HCT116 (cell line): ENCODE data around the gene FGFR3. TPM values are rescaled to one million over a fixed set of nuclear protein-coding genes. Genes with fewer than 3 reads are reported as not detected.

ENCODE experiments used
- ATAC-seq: fragments of 200-7000 bp; cut with Tn5 transposase; 2 replicates; pipeline ENCODE4 v1.9.1; 2020; ENCODE audit warnings: mild to moderate bottlenecking, moderate library complexity
- BruUV-seq: library from RNA; stranded (reverse); fragments of 400-500 nt; replicated peaks from 2 replicates; lab custom pipeline; 2021; lab: Mats Ljungman, UMichigan
- CTCF ChIA-PET: fragments of 300-600 bp; sonication (Branson Sonifier 250); formaldehyde crosslinking; loops from one replicate; lab custom pipeline; 2021; ENCODE audit warnings: antibody characterized with exemption; lab: Charles Lee
- POLR2A ChIA-PET: fragments of 300-600, 350-600 bp; sonication (Branson Sonifier 250); formaldehyde crosslinking; loops from one replicate; lab custom pipeline; 2021; ENCODE audit warnings: antibody characterized with exemption; lab: Charles Lee
- RAD21 ChIA-PET, 2 experiments: fragments of 300-600 bp; sonication (Branson Sonifier 250); formaldehyde crosslinking; loops; one replicate each; lab custom pipeline; 2023; ENCODE audit warnings: low total read pairs in 2 of 2; ENCODE audit not compliant: uncharacterized antibody in 2 of 2, unreplicated experiment in 2 of 2, low non-redundant PET in 1 of 2; lab: Charles Lee
- DNase-seq: peaks from one replicate; pipeline ENCODE4 v3.0.0-alpha.2; 2010; ENCODE audit warnings: low read depth, low spot score
- H2AFZ ChIP-seq: fragments of 200-600 bp; shearing (Covaris generic), sonication (generic); 2 replicates; pipeline ENCODE4 v1.6.1; 2017; ENCODE audit warnings: low read depth, mixed run types, mixed read lengths, antibody characterized with exemption, low read length; ENCODE audit not compliant: poor library complexity, severe bottlenecking
- H3K27ac ChIP-seq: 2 replicates; pipeline ENCODE4 v1.5.1; 2012; ENCODE audit warnings: low read depth, low read length
- H3K27me3 ChIP-seq: fragments of 200-600 bp; sonication (generic); 2 replicates; pipeline ENCODE4 v1.6.1; 2016; ENCODE audit warnings: mixed run types, low read length, mixed read lengths; ENCODE audit not compliant: insufficient read depth
- H3K36me3 ChIP-seq, 2 experiments: fragments of 200-500 bp in 1 of 2; fragments of 200-600 bp in 1 of 2; sonication (Bioruptor generic) in 1 of 2; sonication (generic) in 1 of 2; 2 replicates each; pipeline versions ENCODE4 v1.5.1 to v1.6.1; 2014 to 2016; ENCODE audit warnings: low read length in 2 of 2, inconsistent platforms in 1 of 2, mixed read lengths in 1 of 2, mixed run types in 1 of 2; ENCODE audit not compliant: insufficient read depth in 2 of 2, control insufficient read depth in 1 of 2
- H3K4me1 ChIP-seq, 2 experiments: fragments of 200-600 bp in 1 of 2; sonication (generic) in 1 of 2; 2 replicates each; pipeline versions ENCODE4 v1.5.1 to v1.6.1; 2012 to 2017; ENCODE audit warnings: low read length in 2 of 2, inconsistent platforms in 1 of 2, mild to moderate bottlenecking in 1 of 2, mixed read lengths in 1 of 2, mixed run types in 1 of 2, moderate library complexity in 1 of 2; ENCODE audit not compliant: insufficient read depth in 2 of 2, control insufficient read depth in 1 of 2
- H3K4me2 ChIP-seq: fragments of 200-600 bp; sonication (generic); 2 replicates; pipeline ENCODE4 v1.6.1; 2017; ENCODE audit warnings: mixed run types, low read length, mixed read lengths
- H3K4me3 ChIP-seq, 2 experiments: fragments of 200-600 bp in 1 of 2; sonication (generic) in 1 of 2; replicated peaks in 1 of 2; 2 replicates each; pipeline ENCODE4 v1.5.1; 2011 to 2016; ENCODE audit warnings: low read length in 2 of 2, control low read depth in 1 of 2, low read depth in 1 of 2, mild to moderate bottlenecking in 1 of 2, mixed read lengths in 1 of 2, mixed run types in 1 of 2
- H3K79me2 ChIP-seq: fragments of 200-600 bp; sonication (generic); 2 replicates; pipeline ENCODE4 v1.6.1; 2017; ENCODE audit warnings: mild to moderate bottlenecking, mixed run types, low read length, moderate library complexity, mixed read lengths; ENCODE audit not compliant: insufficient read depth
- H3K9ac ChIP-seq: fragments of 200-600 bp; sonication (generic); 2 replicates; pipeline ENCODE4 v1.6.1; 2016; ENCODE audit warnings: low read length, mixed read lengths
- H3K9me2 ChIP-seq: fragments of 200-600 bp; sonication (generic), shearing (Covaris generic); 2 replicates; pipeline ENCODE4 v1.6.1; 2017; ENCODE audit warnings: mixed run types, mild to moderate bottlenecking, moderate library complexity; ENCODE audit not compliant: insufficient read depth
- H3K9me3 ChIP-seq, 2 experiments: fragments of 200-500 bp in 1 of 2; fragments of 200-600 bp in 1 of 2; sonication (Bioruptor generic) in 1 of 2; sonication (generic) in 1 of 2; 2 replicates each; pipeline ENCODE4 v1.6.1; 2014 to 2017; ENCODE audit warnings: low read length in 2 of 2, mixed read lengths in 2 of 2, inconsistent platforms in 1 of 2, low read depth in 1 of 2, mild to moderate bottlenecking in 1 of 2, mixed run types in 1 of 2, moderate library complexity in 1 of 2; ENCODE audit not compliant: control insufficient read depth in 1 of 2, insufficient read depth in 1 of 2
- H4K20me1 ChIP-seq: fragments of 200-600 bp; sonication (generic), shearing (Covaris generic); 2 replicates; pipeline ENCODE4 v1.6.1; 2017; ENCODE audit warnings: mixed run types, mild to moderate bottlenecking, moderate library complexity; ENCODE audit not compliant: insufficient read depth
- CBX3 ChIP-seq: IDR thresholded peaks from 2 replicates; pipeline ENCODE4 v1.6.1; 2012; ENCODE audit warnings: low read depth
- CEBPB ChIP-seq: IDR thresholded peaks from 2 replicates; pipeline ENCODE4 v1.6.1; 2012; ENCODE audit warnings: low read depth
- ELF1 ChIP-seq: IDR thresholded peaks from 2 replicates; pipeline ENCODE4 v1.6.1; 2012; ENCODE audit warnings: low read depth, borderline replicate concordance
- EZH2 ChIP-seq: fragments of 200-600 bp; sonication (generic); IDR thresholded peaks from 2 replicates; pipeline ENCODE4 v1.6.1; 2017; ENCODE audit warnings: antibody characterized with exemption, mixed run types
- FOSL1 ChIP-seq: IDR thresholded peaks from 2 replicates; pipeline ENCODE4 v1.6.1; 2012; ENCODE audit warnings: low read depth
- JUND ChIP-seq: IDR thresholded peaks from 2 replicates; pipeline ENCODE4 v1.6.1; 2012
- POLR2A ChIP-seq: IDR thresholded peaks from 2 replicates; pipeline ENCODE4 v1.7.0; 2011; ENCODE audit warnings: borderline replicate concordance; ENCODE audit not compliant: insufficient read depth, insufficient read length; ENCODE audit errors: extremely low read depth
- POLR2AphosphoS5 ChIP-seq: IDR thresholded peaks from 2 replicates; pipeline ENCODE4 v1.6.1; 2011; ENCODE audit warnings: mild to moderate bottlenecking, low read depth, low read length, moderate library complexity
- SRF ChIP-seq: IDR thresholded peaks from 2 replicates; pipeline ENCODE4 v1.6.1; 2012; ENCODE audit warnings: low read depth
- TCF7L2 ChIP-seq: IDR thresholded peaks from 2 replicates; pipeline ENCODE4 v1.7.0; 2011; ENCODE audit warnings: borderline replicate concordance, inconsistent platforms; ENCODE audit not compliant: insufficient read depth, insufficient read length; ENCODE audit errors: extremely low read depth
- YY1 ChIP-seq: IDR thresholded peaks from 2 replicates; pipeline ENCODE4 v1.6.1; 2011; ENCODE audit warnings: low read length, low read depth, moderate library complexity, mild to moderate bottlenecking; ENCODE audit not compliant: insufficient replicate concordance; ENCODE audit errors: extremely low read depth
- ZFX ChIP-seq: fragments of 450-650 bp; IDR thresholded peaks from 2 replicates; pipeline ENCODE4 v1.6.1; 2017
- ZNF274 ChIP-seq: fragments of 200-500 bp; sonication (Bioruptor generic); IDR thresholded peaks from 2 replicates; pipeline ENCODE4 v1.6.1; 2014; ENCODE audit warnings: mild to moderate bottlenecking, low read depth, low read length, inconsistent platforms
- intact Hi-C: fragments of 100-400 bp; cut with micrococcal nuclease; formaldehyde crosslinking; loops from 2 replicates; pipeline ENCODE4 v1.10.0; 2022
- total RNA-seq: library from RNA; stranded (reverse); gene quantifications from one replicate; pipeline ENCODE4 v1.2.1, GENCODE V29; 2021; ENCODE audit not compliant: unreplicated experiment
- TF ChIP-seq, protein P1 (sequence below): IDR thresholded peaks from 2 replicates; pipeline ENCODE4 v1.6.1; 2011; ENCODE audit warnings: mild to moderate bottlenecking, low read length, moderate library complexity; ENCODE audit not compliant: insufficient replicate concordance; ENCODE audit errors: extremely low read depth

FGFR3 gene
- total RNA-seq, 1 experiment from 2014 or later = 31.7 TPM

DNA sequence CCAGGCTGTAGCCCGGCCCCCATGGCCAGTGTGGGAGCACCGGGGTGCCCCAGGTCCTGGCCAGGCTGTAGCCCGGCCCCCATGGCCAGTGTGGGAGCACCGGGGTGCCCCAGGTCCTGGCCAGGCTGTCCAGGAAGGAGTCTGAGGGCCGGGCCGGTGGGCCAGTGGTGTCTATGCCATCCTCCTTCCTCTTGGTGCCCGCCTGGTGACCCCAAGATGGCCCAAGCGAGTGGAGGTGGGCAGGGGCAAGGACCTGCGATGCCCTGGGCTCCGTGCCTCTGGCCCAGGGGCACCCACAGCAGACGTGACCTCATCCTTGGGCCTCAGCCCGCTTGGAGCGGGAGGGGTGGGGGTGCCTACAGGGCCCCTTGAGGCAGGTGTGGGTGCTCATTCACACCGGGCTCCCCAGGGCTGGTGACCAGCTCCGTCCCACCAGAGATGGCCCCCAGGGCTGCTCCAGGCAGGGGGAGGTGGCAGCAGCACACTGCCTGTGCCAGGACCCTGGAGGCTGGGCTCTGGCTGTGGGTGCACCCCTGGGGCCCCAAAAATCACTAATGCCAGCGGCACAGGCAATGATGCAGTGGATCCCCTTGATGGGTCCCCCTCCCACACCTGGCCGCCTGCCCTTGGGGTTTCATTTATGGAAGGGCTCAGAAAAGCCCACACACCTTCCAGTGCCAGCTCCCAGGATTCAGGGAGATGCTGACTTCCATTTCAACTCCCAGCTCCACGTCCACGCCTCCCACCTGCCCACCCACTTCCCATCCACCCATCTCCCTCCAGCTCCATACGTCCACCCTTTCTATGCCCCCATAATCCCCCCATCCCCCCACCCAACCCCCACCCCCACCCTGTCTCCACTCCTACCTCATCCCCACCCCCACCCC, 36.0 kb upstream of the FGFR3 start:
- Histone ChIP-seq H3K9ac (no peak overlapping the region), H3K27ac (no peak overlapping the region), H4K20me1 (no peaks in the 10 kb centered on the region), H3K9me3 (no peaks in the 10 kb centered on the region), H3K4me2 (no peak overlapping the region), H3K9me2 (no peaks in the 10 kb centered on the region), H3K4me3 (no peak overlapping the region), H2AFZ (no peak overlapping the region), H3K4me1 (peaks cover 0 to 8% of the 10 kb centered on the region in 2 experiments; a peak in 1 of 4 replicates), H3K27me3 (no peaks in the 10 kb centered on the region), H3K36me3 (no peaks in the 10 kb centered on the region), H3K79me2 (no peaks in the 10 kb centered on the region)
- DNase-seq (no peak), ATAC-seq (no peak)
- CTCF ChIA-PET = interaction anchor here (1.1 kb wide), 1 partner anchor 11 kb away, joined by 4 read pairs; no protein-coding TSS in a partner anchor
- intact Hi-C loops = no loop called here
- POLR2A ChIA-PET = no interaction called here
- BruUV-seq = no TSS peak
- TF ChIP-seq, protein P1, sequence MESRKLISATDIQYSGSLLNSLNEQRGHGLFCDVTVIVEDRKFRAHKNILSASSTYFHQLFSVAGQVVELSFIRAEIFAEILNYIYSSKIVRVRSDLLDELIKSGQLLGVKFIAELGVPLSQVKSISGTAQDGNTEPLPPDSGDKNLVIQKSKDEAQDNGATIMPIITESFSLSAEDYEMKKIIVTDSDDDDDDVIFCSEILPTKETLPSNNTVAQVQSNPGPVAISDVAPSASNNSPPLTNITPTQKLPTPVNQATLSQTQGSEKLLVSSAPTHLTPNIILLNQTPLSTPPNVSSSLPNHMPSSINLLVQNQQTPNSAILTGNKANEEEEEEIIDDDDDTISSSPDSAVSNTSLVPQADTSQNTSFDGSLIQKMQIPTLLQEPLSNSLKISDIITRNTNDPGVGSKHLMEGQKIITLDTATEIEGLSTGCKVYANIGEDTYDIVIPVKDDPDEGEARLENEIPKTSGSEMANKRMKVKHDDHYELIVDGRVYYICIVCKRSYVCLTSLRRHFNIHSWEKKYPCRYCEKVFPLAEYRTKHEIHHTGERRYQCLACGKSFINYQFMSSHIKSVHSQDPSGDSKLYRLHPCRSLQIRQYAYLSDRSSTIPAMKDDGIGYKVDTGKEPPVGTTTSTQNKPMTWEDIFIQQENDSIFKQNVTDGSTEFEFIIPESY = no peak
- TF ChIP-seq CEBPB (no peak), TCF7L2 (no peak), POLR2AphosphoS5 (no peak)
- RAD21 ChIA-PET = no interaction called here

DNA sequence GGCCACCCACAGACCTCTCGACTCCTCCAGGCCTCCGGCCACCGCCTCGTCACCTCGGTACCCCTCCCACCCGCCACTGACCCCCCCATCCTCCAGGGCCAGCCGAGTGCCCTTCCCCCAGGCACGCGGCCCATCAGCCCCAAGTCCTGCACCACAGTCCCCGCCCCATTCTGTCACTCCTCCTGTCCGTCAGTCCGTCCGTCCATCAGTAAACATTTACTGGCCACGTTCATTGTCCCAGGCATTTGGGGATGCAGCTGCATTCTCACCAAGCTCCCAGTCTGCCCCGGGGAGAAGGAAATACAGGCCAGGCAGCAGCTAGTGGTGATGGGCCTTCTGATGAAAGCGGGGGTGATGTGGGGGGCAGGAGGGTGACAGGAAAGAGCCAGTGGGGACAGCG, 35.3 kb upstream of the FGFR3 start:
- no peaks in the 10 kb centered on the region for H4K20me1 ChIP-seq
- H3K9me3 ChIP-seq = no peaks in the 10 kb centered on the region
- no peaks in the 10 kb centered on the region for H3K27me3 ChIP-seq
- no peaks in the 10 kb centered on the region for H3K79me2 ChIP-seq
- H3K36me3 ChIP-seq = no peaks in the 10 kb centered on the region
- no peaks in the 10 kb centered on the region for H3K9me2 ChIP-seq
- no TSS peak for BruUV-seq
- DNase-seq (no peak), ATAC-seq (no peak)
- no peak overlapping the region for H3K9ac ChIP-seq
- intact Hi-C loops = no loop called here
- H3K4me3 ChIP-seq = no peak overlapping the region
- H3K4me1 ChIP-seq = peaks cover 4 to 6% of the 10 kb centered on the region in 2 experiments; a peak in 3 of 4 replicates
- H3K27ac ChIP-seq = no peak overlapping the region
- H3K4me2 ChIP-seq = no peak overlapping the region
- no peak overlapping the region for H2AFZ ChIP-seq
- CTCF ChIA-PET = interaction anchor here (1.1 kb wide), 1 partner anchor 10 kb away, joined by 4 read pairs; no protein-coding TSS in a partner anchor
- POLR2A ChIA-PET = no interaction called here
- RAD21 ChIA-PET = no interaction called here
- no peak for TF ChIP-seq POLR2AphosphoS5
- TF ChIP-seq, protein P1 = no peak
- no peak for TF ChIP-seq SRF
- no peak for TF ChIP-seq ZFX
- no peak for TF ChIP-seq ELF1
- TF ChIP-seq FOSL1 = no peak
- TF ChIP-seq POLR2A = no peak
- no peak for TF ChIP-seq ZNF274
- no peak for TF ChIP-seq YY1
- TF ChIP-seq TCF7L2 = no peak
- TF ChIP-seq JUND = no peak
- TF ChIP-seq CEBPB = no peak
- TF ChIP-seq EZH2 = no peak
- TF ChIP-seq CBX3 = no peak
